GM12801 (cell line): Measurements from ENCODE around the gene RNF43.

ENCODE experiments used
- CTCF ChIP-seq: IDR thresholded peaks from one replicate; pipeline ENCODE4 v1.5.1; 2011; ENCODE audit warnings: control low read depth; ENCODE audit not compliant: insufficient read length; ENCODE audit errors: extremely low read depth

Gene RNF43

GRCh38 chr17:58394534-58395223, 22.7 kb downstream of the RNF43 start:
- no peak for TF ChIP-seq CTCF

GRCh38 chr17:58391302-58391984, 25.9 kb downstream of the RNF43 start:
- no peak for TF ChIP-seq CTCF

GRCh38 chr17:58390884-58391283, 26.4 kb downstream of the RNF43 start:
- TF ChIP-seq CTCF: no peak

GRCh38 chr17:58388302-58389190, 28.8 kb downstream of the RNF43 start:
- TF ChIP-seq CTCF: no peak

GRCh38 chr17:58387834-58388233, 29.5 kb downstream of the RNF43 start:
- TF ChIP-seq CTCF: no peak

- no peak for TF ChIP-seq CTCF
Measured at GRCh38 chr17:58386708-58387107, 30.6 kb downstream of the RNF43 start.

GRCh38 chr17:58385359-58385899, 31.9 kb downstream of the RNF43 start:
- TF ChIP-seq CTCF: no peak
